Muscle layer of colon (tissue), 2 donors: ENCODE measurements around the gene SCFD2.
"Not testable (repeated sequence)": the region's sequence is repeated elsewhere in the genome, so short reads cannot be mapped to it uniquely, and the experiment has no call there.

Source experiments
- H3K27ac ChIP-seq: one replicate; pipeline ENCODE4 v1.7.0; 2013; ENCODE audit warnings: low read depth, mild to moderate bottlenecking, low read length, moderate library complexity
- H3K27me3 ChIP-seq, 2 donors: one replicate each; pipeline ENCODE4 v1.7.0; 2013; ENCODE audit warnings: low read length in 2 of 2, mild to moderate bottlenecking in 2 of 2; ENCODE audit not compliant: insufficient read depth in 2 of 2, control insufficient read depth in 1 of 2
- H3K36me3 ChIP-seq: one replicate; pipeline ENCODE4 v1.7.0; 2013; ENCODE audit warnings: mild to moderate bottlenecking, low read length; ENCODE audit not compliant: insufficient read depth
- H3K4me1 ChIP-seq: one replicate; pipeline ENCODE4 v1.7.0; 2013; ENCODE audit warnings: mild to moderate bottlenecking, low read length; ENCODE audit not compliant: insufficient read depth
- H3K4me3 ChIP-seq, 2 donors: one replicate each; pipeline ENCODE4 v1.7.0; 2013; ENCODE audit warnings: low read length in 2 of 2, low read depth in 1 of 2, mild to moderate bottlenecking in 1 of 2, moderate library complexity in 1 of 2
- H3K9ac ChIP-seq: one replicate; pipeline ENCODE4 v1.7.0; 2013; ENCODE audit warnings: low read length
- H3K9me3 ChIP-seq: one replicate; pipeline ENCODE4 v1.7.0; 2013; ENCODE audit warnings: mild to moderate bottlenecking, low read length
- donor health status: abdominal sarcoma.
- donor health status: Adenocarcinoma of cecum.

The SCFD2 gene

DNA sequence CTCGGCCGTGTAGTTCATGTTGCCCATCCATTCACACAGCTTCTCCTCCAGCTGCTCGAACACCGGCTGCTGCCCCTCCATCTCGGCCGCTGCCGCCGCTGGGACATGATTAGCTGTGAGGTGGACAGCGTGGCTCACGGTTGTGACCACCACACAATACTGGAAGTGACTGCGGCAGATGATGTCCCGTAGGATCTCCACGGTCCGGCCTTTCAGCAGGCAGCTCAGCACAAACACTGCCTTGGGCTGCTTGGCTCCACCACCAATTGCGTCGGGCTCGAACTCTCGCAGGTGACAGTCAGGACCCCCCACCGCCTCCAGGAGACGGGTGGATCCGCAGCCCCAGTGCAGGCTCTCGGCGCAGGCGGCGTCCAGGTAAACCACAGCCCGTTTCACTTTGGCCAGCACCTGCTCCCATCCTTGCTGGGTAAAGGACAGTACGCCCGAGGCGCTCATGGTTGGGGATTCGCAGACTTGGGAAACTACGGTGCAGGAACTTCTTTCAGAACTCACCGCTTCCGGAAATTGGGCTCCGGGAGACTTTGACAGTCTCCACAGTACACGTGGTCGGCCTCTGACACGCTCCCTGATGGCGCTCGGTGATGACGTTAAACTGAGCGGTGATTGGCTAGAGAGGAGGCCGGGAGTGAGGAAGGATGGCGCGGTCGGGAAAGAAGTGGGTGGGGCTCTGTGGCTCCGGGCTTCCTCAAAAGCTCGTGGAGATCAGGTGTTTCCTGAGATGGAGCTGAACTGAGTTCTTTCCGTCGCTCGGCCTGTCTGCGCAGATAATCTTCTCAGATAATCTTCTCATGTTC lies at the start of gene SCFD2:
Gene SCFD2, minus strand, starts transcription at position 576 of the 815 bp plus-strand sequence.
- H3K4me1 ChIP-seq: peaks cover 13% of the 10 kb centered on the region
- H3K9me3 ChIP-seq: no peaks in the 10 kb centered on the region
- H3K27ac ChIP-seq: peak within 1 kb of the TSS; percentile 52
- peak within 1 kb of the TSS; percentile 71 to 96 for H3K4me3 ChIP-seq
- H3K36me3 ChIP-seq: no peaks in the 10 kb centered on the region
- no peaks in the 10 kb centered on the region for H3K27me3 ChIP-seq
- H3K9ac ChIP-seq: peak within 1 kb of the TSS; percentile 59

GRCh38 chr4:53409479-53409878 lies 43.6 kb upstream of the SCFD2 start:
- not testable (repeated sequence) for H3K9me3 ChIP-seq, H3K9ac ChIP-seq, H3K4me1 ChIP-seq, H3K36me3 ChIP-seq, H3K27me3 ChIP-seq, H3K27ac ChIP-seq, H3K4me3 ChIP-seq

GRCh38 chr4:53380221-53380620 lies 14.4 kb upstream of the SCFD2 start:
- H3K4me3 ChIP-seq: no peak overlapping the region
- H3K9me3 ChIP-seq: no peaks in the 10 kb centered on the region
- H3K27ac ChIP-seq: no peak overlapping the region
- peaks cover 14% of the 10 kb centered on the region for H3K36me3 ChIP-seq
- no peak overlapping the region for H3K9ac ChIP-seq
- H3K27me3 ChIP-seq: no peaks in the 10 kb centered on the region
- H3K4me1 ChIP-seq: peaks cover 9% of the 10 kb centered on the region

DNA sequence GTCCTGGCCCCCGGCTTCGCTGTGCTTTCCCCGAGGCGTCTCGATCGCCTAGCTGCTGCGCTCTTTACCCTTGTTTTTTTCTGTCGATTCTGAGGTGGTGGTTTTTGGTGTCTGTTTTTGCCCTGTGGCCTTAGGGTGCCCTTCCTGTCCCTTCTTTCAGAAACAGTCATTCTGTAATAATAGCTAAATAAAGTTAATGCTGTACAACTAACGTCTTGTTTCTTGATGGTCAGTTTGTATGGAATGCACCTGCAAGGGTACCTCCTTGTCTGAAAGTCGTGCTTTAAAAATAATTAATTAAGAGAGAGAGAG lies 12.3 kb upstream of the SCFD2 start:
- H3K4me1 ChIP-seq: peaks cover 9% of the 10 kb centered on the region
- H3K4me3 ChIP-seq: peak overlapping the region; percentile 91 to 99
- peak overlapping the region; percentile 68 for H3K9ac ChIP-seq
- H3K9me3 ChIP-seq: no peaks in the 10 kb centered on the region
- H3K27ac ChIP-seq: peak overlapping the region; percentile 82
- H3K27me3 ChIP-seq: no peaks in the 10 kb centered on the region
- H3K36me3 ChIP-seq: peaks cover 6% of the 10 kb centered on the region

- H3K4me3 ChIP-seq: peak within 1 kb of the TSS; percentile 91 to 99
- peaks cover 9% of the 10 kb centered on the region for H3K4me1 ChIP-seq
- peak within 1 kb of the TSS; percentile 82 for H3K27ac ChIP-seq
- no peaks in the 10 kb centered on the region for H3K9me3 ChIP-seq
- H3K36me3 ChIP-seq: peaks cover 5% of the 10 kb centered on the region
- no peaks in the 10 kb centered on the region for H3K27me3 ChIP-seq
- H3K9ac ChIP-seq: peak within 1 kb of the TSS; percentile 68
These were observed 11.7 kb upstream of the SCFD2 start, which contains the start of gene FIP1L1 for GRCh38 chr4:53377319-53378170. Gene FIP1L1, plus strand, starts transcription at chr4:53377641. Its CDS starts 198 bp downstream, at chr4:53377839.

GRCh38 chr4:53376900-53377299 lies 11.0 kb upstream of the SCFD2 start:
- H3K9ac ChIP-seq: no peak overlapping the region
- peak overlapping the region; percentile 91 to 99 for H3K4me3 ChIP-seq
- no peaks in the 10 kb centered on the region for H3K36me3 ChIP-seq
- peaks cover 9% of the 10 kb centered on the region for H3K4me1 ChIP-seq
- peak overlapping the region; percentile 82 for H3K27ac ChIP-seq
- H3K27me3 ChIP-seq: no peaks in the 10 kb centered on the region
- no peaks in the 10 kb centered on the region for H3K9me3 ChIP-seq

- Histone ChIP-seq H3K4me1 (peaks cover 8% of the 10 kb centered on the region), H3K9me3 (no peaks in the 10 kb centered on the region), H3K27me3 (no peaks in the 10 kb centered on the region), H3K36me3 (no peaks in the 10 kb centered on the region), H3K4me3 (no peak overlapping the region), H3K9ac (no peak overlapping the region), H3K27ac (no peak overlapping the region)
These were observed 9.0 kb upstream of the SCFD2 start for GRCh38 chr4:53374777-53375258.

DNA sequence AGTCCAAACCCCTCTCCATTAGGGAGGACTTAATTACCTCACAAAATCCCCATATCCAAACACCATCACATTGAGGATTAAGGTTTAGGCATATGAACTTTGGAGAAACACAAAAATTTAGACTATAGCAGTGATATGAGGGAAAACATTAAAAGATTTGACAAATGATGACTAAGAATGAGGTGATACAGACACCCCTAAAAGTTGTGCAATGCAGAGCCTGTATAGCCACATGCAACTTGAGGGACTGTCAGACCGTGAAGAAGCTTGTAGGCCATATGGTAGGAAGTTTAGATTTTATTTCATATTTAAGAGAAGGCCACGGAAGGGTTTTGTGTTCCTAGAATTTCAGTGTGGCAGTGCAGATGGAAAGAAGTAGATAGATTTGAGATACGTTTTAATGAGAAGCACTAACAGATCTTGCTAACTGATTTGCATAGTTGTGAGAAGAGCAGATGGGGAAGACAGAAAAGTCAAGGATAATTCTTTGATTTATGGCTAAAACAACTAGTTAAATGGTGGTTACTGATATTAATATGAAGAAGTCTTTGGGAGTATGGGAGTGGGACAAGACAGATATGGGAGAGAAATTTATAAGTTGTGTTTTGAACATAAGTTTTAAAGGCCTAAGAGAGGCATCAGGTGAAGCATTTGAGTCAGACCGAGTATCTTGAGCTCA lies 6.1 kb upstream of the SCFD2 start:
- Histone ChIP-seq H3K4me3 (no peak overlapping the region), H3K9me3 (no peaks in the 10 kb centered on the region), H3K27me3 (no peaks in the 10 kb centered on the region), H3K4me1 (no peaks in the 10 kb centered on the region), H3K36me3 (no peaks in the 10 kb centered on the region), H3K9ac (no peak overlapping the region), H3K27ac (no peak overlapping the region)

GRCh38 chr4:53371049-53371448 lies 5.2 kb upstream of the SCFD2 start:
- Histone ChIP-seq H3K27ac (no peak overlapping the region), H3K27me3 (no peaks in the 10 kb centered on the region), H3K9ac (no peak overlapping the region), H3K4me3 (no peak overlapping the region), H3K4me1 (no peaks in the 10 kb centered on the region), H3K36me3 (no peaks in the 10 kb centered on the region), H3K9me3 (no peaks in the 10 kb centered on the region)

DNA sequence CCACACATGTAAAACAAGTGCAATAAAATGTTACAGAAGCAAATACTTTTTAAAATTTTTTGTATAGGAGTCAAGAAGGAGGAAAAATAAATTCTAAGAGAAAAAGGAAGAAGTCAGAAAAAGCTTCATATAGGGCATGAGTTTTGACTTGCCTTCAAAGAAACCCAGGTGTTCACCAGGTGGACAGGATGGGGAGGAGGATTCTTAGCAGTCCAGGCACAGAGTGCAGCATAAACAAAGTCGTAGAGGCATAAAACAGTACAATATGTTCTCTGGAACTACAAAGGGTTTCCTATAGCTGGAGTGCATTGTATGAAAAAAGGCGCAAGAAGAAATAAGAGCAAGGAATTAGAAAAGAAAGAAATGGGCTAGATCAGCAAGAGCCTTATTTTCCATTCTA lies 1.9 kb upstream of the SCFD2 start:
- H3K9ac ChIP-seq: no peak overlapping the region
- H3K27me3 ChIP-seq: no peaks in the 10 kb centered on the region
- H3K4me3 ChIP-seq: no peak overlapping the region
- H3K27ac ChIP-seq: no peak overlapping the region
- no peaks in the 10 kb centered on the region for H3K9me3 ChIP-seq
- no peaks in the 10 kb centered on the region for H3K36me3 ChIP-seq
- peaks cover 10% of the 10 kb centered on the region for H3K4me1 ChIP-seq

DNA sequence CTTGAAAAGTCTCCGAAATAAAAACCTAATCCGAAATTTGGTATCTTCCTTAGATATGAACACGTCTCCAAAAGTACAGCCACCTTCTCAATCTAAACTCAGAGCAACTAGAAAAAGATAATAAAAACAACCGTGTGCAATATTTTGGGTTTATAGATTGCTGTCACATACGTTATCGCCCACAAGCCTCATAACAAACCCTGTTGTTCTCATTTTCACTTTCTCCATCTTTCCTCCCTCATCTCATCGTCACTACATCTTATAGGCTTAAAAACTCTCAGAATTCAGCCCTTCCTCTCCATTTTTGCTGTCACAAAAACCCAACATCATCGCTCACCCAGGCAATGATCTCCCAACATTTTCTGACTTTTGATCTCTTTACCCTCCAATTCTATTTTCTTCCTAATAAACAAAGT lies 448 bp upstream of the SCFD2 start:
- peak overlapping the region; percentile 71 to 96 for H3K4me3 ChIP-seq
- no peaks in the 10 kb centered on the region for H3K27me3 ChIP-seq
- no peaks in the 10 kb centered on the region for H3K36me3 ChIP-seq
- no peaks in the 10 kb centered on the region for H3K9me3 ChIP-seq
- H3K9ac ChIP-seq: peak overlapping the region; percentile 18
- peaks cover 13% of the 10 kb centered on the region for H3K4me1 ChIP-seq
- peak overlapping the region; percentile 52 for H3K27ac ChIP-seq
